A549 treated with AZD9567 at 1 μM for 4 hours (cell line): ENCODE measurements around the gene EIF4G3. TPM values are rescaled to one million over a fixed set of nuclear protein-coding genes. Genes with fewer than 3 reads are reported as not detected.

Experiments
- total RNA-seq: library from RNA; stranded (reverse); fragments of 200-300 nt; extraction: Qiagen RNA extraction; gene quantifications from 5 replicates; pipeline ENCODE4 v1.2.3, GENCODE V29; 2022; ENCODE audit not compliant: insufficient read depth

Gene EIF4G3, protein sequence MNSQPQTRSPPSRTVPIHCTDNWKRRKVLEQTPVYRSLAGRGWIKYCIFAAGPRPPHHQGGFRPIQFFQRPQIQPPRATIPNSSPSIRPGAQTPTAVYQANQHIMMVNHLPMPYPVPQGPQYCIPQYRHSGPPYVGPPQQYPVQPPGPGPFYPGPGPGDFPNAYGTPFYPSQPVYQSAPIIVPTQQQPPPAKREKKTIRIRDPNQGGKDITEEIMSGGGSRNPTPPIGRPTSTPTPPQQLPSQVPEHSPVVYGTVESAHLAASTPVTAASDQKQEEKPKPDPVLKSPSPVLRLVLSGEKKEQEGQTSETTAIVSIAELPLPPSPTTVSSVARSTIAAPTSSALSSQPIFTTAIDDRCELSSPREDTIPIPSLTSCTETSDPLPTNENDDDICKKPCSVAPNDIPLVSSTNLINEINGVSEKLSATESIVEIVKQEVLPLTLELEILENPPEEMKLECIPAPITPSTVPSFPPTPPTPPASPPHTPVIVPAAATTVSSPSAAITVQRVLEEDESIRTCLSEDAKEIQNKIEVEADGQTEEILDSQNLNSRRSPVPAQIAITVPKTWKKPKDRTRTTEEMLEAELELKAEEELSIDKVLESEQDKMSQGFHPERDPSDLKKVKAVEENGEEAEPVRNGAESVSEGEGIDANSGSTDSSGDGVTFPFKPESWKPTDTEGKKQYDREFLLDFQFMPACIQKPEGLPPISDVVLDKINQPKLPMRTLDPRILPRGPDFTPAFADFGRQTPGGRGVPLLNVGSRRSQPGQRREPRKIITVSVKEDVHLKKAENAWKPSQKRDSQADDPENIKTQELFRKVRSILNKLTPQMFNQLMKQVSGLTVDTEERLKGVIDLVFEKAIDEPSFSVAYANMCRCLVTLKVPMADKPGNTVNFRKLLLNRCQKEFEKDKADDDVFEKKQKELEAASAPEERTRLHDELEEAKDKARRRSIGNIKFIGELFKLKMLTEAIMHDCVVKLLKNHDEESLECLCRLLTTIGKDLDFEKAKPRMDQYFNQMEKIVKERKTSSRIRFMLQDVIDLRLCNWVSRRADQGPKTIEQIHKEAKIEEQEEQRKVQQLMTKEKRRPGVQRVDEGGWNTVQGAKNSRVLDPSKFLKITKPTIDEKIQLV (N-terminal part only)
- 15.7 to 39.4 TPM (median 20.1 TPM) in 5 replicates for total RNA-seq

DNA sequence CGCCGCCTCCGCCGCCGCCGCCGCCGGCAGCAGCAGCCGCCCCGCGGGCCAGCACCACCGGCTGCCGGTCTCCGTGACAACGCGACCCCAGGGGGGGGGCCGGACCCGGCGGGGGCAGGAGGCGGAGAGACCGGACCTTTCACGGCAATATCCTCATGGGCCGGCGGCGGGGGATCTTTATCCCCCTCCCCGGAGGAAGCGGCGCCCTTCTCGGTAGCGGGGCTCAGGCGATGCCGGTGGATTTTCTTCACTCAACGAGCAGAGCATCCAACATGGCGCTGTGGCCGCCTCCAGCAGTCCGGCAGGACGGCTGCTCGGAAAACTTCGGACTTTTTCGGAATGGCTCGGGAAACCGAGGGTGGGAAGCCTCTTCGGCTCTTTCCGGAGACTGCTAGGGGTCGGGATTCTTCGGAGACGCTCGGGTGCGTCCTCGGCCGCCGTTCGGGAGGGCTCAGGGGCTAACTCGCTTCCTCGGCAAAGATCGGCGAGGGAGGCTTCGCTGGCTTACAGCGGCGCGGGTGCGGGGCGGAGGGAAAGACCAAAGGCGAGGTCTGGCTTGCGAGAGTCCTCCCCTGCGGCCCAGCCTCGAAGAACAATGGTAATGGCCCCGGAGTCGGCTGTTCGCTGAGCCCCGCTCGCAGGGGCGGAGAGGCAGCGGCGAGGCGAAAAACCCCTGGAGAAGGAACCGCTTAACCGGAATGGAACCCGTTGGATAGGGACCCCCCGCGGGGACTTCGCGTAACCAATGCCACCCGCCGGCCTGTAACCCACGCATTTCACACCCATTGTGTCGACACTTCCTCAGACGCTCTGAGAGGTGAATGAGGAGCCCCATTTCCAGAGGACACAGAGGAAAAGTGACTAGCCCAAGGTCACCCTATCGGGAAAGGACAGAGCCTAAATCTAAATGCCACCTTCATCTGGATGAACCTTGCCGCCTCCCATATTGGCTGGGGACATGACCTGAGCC, at the start of gene EIF4G3:
EIF4G3 (minus strand) TSS at position 312 of the 970 bp plus-strand sequence. CDS start 174,155 bp downstream, outside the sequence.

DNA sequence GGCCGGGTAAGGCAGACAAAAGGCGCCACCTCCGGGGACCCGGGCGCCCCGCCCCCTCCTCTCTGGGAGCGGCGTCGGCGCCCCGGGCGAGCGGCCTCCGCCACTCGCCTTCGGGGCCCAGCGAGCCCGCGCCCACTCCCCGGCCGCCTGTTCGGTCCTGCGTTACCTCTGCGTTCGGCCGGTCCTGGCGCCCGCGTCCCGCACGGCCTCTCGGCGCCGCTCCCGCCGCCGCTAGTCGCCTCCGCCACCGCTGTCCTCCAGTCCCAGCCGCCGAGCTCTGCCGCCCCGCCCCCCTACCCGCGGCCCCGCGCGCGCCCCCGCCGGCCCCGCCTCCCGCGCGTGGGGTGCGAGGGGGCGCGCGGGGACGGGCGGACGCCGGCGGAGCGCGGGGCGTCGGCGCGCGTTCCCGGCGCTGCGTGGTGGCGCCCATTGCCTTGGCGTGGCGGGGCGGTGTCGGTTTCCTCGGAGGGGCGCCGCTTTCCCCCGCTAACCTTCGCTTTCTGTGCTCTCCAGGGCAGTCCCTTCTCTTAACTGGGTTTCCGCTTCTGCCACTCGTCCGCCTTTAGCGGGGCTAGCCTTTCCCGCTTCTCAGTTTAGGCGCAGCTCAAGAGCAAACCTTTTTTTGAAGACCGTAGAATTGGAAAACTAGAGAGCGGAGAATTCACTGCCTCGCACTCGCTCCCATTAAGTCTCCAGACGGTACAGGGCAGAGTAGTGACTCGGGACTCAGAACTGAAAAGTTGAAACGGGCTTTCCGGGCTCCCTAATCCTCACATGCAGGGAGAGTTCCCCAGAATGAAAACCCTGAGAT, 389.5 kb downstream of the EIF4G3 start, which contains the start of gene HP1BP3:
HP1BP3 (minus strand) TSS at position 279 of the 811 bp plus-strand sequence. CDS start 6,867 bp downstream, outside the sequence.

Other genes with a start within 250 kb of the EIF4G3 start
- gene ECE1, start 113.6 kb upstream of the EIF4G3 start, total RNA-seq = 51.3 to 61.6 TPM (median 58.1 TPM) in 5 replicates